ENCODE results near the gene ITPR2.

ITPR2 gene

GRCh38 chr12:26580619-26581018 is 252.4 kb downstream of the ITPR2 start:
- ATAC-seq (ENCODE audit: low read depth) (no peak), DNase-seq (ENCODE audit: low spot score) (no peak)
- Histone ChIP-seq H3K4me3 (ENCODE audit: severe bottlenecking) (no peak overlapping the region), H3K36me3 (ENCODE audit: low read depth) (no peaks in the 10 kb centered on the region), H3K27ac (ENCODE audit: poor library complexity, severe bottlenecking) (no peak overlapping the region), H3K9me3 (ENCODE audit: severe bottlenecking) (no peaks in the 10 kb centered on the region), H3K4me1 (ENCODE audit: insufficient read depth, poor library complexity, severe bottlenecking) (no peaks in the 10 kb centered on the region), H3K27me3 (ENCODE audit: insufficient read depth, poor library complexity, severe bottlenecking) (no peaks in the 10 kb centered on the region)
- TF ChIP-seq CTCF (IDR thresholded peaks at IDR 0.05; ENCODE audit: poor library complexity, severe bottlenecking): no peak

GRCh38 chr12:26576266-26576665 is 256.7 kb downstream of the ITPR2 start:
- Histone ChIP-seq H3K4me3 (ENCODE audit: severe bottlenecking) (no peak overlapping the region), H3K27me3 (ENCODE audit: insufficient read depth, poor library complexity, severe bottlenecking) (no peaks in the 10 kb centered on the region), H3K27ac (ENCODE audit: poor library complexity, severe bottlenecking) (no peak overlapping the region), H3K9me3 (ENCODE audit: severe bottlenecking) (no peaks in the 10 kb centered on the region), H3K36me3 (ENCODE audit: low read depth) (no peaks in the 10 kb centered on the region), H3K4me1 (ENCODE audit: insufficient read depth, poor library complexity, severe bottlenecking) (no peaks in the 10 kb centered on the region)
- no peak for ATAC-seq (ENCODE audit: low read depth)
- DNase-seq (ENCODE audit: low spot score): no peak
- TF ChIP-seq CTCF (IDR thresholded peaks at IDR 0.05; ENCODE audit: poor library complexity, severe bottlenecking): no peak

- DNase-seq (ENCODE audit: low spot score) (no peak), ATAC-seq (ENCODE audit: low read depth) (no peak)
- H3K9me3 ChIP-seq (ENCODE audit: severe bottlenecking): no peaks in the 10 kb centered on the region
- no peak for TF ChIP-seq CTCF (IDR thresholded peaks at IDR 0.05; ENCODE audit: poor library complexity, severe bottlenecking)
- H3K36me3 ChIP-seq (ENCODE audit: low read depth): no peaks in the 10 kb centered on the region
- no peak overlapping the region for H3K27ac ChIP-seq (ENCODE audit: poor library complexity, severe bottlenecking)
- H3K27me3 ChIP-seq (ENCODE audit: insufficient read depth, poor library complexity, severe bottlenecking): no peaks in the 10 kb centered on the region
- no peaks in the 10 kb centered on the region for H3K4me1 ChIP-seq (ENCODE audit: insufficient read depth, poor library complexity, severe bottlenecking)
- no peak overlapping the region for H3K4me3 ChIP-seq (ENCODE audit: severe bottlenecking)
Measured at GRCh38 chr12:26573225-26573909, 259.6 kb downstream of the ITPR2 start.

GRCh38 chr12:26572137-26572536 is 260.9 kb downstream of the ITPR2 start:
- ATAC-seq (ENCODE audit: low read depth): no peak
- Histone ChIP-seq H3K9me3 (ENCODE audit: severe bottlenecking) (no peaks in the 10 kb centered on the region), H3K4me1 (ENCODE audit: insufficient read depth, poor library complexity, severe bottlenecking) (no peaks in the 10 kb centered on the region), H3K4me3 (ENCODE audit: severe bottlenecking) (no peak overlapping the region), H3K27ac (ENCODE audit: poor library complexity, severe bottlenecking) (no peak overlapping the region), H3K27me3 (ENCODE audit: insufficient read depth, poor library complexity, severe bottlenecking) (no peaks in the 10 kb centered on the region), H3K36me3 (ENCODE audit: low read depth) (no peaks in the 10 kb centered on the region)
- no peak for TF ChIP-seq CTCF (IDR thresholded peaks at IDR 0.05; ENCODE audit: poor library complexity, severe bottlenecking)
- no peak for DNase-seq (ENCODE audit: low spot score)

GRCh38 chr12:26571560-26571959 is 261.4 kb downstream of the ITPR2 start:
- Histone ChIP-seq H3K4me3 (ENCODE audit: severe bottlenecking) (no peak overlapping the region), H3K4me1 (ENCODE audit: insufficient read depth, poor library complexity, severe bottlenecking) (no peaks in the 10 kb centered on the region), H3K9me3 (ENCODE audit: severe bottlenecking) (no peaks in the 10 kb centered on the region), H3K27me3 (ENCODE audit: insufficient read depth, poor library complexity, severe bottlenecking) (no peaks in the 10 kb centered on the region), H3K27ac (ENCODE audit: poor library complexity, severe bottlenecking) (no peak overlapping the region), H3K36me3 (ENCODE audit: low read depth) (no peaks in the 10 kb centered on the region)
- TF ChIP-seq CTCF (IDR thresholded peaks at IDR 0.05; ENCODE audit: poor library complexity, severe bottlenecking): no peak
- ATAC-seq (ENCODE audit: low read depth) (no peak), DNase-seq (ENCODE audit: low spot score) (no peak)
